ENCODE measurements around the gene LTBP2.
"Not testable (repeated sequence)": the region's sequence is repeated elsewhere in the genome, so short reads cannot be mapped to it uniquely, and the experiment has no call there.

The LTBP2 gene

DNA sequence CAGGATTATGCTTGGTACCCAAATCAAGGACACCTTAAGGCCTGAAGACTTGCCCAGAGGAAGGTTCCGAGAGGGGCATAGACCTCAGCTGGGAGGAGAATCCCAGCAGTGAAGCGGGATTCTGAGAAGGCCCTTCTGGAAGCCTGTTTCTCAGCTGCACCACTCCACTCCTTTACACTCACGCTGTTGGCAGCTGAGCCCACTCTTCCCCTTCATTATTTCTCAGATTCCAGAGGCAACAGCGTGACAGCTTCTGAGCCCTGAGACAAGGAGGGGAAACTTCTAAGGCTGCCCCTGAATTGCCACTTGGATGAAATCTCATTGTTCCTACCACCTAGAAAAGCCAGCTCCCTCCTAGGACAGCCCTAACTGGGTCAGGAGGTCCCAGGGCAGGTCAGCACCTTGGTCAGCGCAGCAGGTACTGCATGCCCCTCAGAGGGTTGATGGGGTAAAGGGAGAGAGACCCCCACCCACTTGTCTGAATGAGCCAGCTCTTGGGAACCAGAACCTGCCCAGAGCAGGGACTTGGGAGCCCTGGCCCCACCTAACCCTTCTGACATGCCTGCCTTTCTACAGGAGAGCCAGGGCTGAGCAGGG is 64.6 kb downstream of the LTBP2 start:
- DNase-seq: no peak

DNA sequence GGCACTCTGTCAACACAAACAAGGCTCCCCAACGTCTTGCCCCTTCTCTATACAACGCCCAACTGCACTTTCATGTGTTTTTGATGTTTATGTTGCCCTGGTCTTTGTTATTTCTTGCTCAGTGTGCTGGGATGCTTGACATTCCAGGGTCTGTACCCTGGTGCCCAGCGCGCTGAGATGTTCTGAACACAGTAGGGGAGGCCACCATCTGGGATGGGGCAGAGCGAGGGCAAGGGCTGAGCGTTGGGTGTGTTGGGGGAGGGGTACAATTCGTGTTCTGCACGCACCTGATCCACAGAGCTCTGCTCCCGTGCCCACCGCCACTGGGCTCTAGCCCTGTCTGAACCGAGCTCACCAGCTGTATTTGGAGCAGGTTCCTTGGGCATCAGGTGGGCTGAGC is 65.6 kb downstream of the LTBP2 start:
- DNase-seq: no peak

DNA sequence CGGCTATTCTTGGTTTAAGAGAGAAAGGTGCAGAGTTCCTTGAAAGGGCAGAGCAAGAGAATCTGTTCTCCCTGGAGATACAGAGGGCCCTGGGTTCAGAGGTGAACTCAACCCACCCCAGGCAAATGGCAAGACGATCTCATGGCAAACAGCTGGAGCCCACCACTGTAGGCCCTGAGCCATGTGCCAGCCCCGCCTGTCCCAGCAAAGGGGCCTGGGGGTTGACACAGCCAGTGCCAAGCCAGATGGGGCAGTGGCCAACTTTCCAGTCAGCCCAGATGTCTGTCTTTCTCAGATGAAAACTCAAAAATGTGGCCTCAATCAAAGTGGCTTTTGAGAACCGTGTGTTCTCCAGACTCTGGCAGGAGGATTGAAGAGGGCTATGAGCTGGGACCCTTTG is 66.7 kb downstream of the LTBP2 start:
- DNase-seq: no peak

DNA sequence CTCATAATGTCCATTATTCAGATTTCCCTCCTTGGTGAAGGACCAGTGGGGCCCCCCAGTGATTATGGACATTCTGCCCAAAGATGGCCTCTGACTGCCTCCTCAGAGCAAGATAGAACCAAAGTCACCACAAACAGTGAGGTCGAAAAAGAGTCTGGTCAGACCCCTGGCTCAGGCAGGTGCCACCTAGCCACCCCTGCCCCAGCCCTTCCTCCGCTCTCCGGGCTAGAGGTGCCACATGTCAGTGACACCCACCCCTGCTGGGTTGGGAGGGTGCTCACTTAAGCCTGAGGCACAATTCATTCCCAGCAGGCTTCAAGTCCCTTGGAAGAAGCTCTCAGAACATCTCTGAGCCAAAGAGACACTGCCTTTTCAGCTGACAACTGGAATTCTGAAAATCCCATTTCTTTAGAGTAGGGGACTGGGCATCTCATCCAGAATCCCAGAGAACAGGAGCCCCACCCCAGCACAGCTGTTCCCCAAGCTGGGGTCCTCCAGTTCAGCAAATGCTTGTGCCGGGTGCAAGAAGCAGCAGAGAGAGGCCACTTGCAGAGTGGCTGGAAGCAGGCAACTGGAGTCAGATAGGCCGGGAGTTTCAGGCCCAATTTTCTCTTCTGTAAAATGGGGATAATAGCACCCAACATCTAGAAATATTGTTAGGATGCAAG is 68.1 kb downstream of the LTBP2 start:
- DNase-seq: no peak

DNA sequence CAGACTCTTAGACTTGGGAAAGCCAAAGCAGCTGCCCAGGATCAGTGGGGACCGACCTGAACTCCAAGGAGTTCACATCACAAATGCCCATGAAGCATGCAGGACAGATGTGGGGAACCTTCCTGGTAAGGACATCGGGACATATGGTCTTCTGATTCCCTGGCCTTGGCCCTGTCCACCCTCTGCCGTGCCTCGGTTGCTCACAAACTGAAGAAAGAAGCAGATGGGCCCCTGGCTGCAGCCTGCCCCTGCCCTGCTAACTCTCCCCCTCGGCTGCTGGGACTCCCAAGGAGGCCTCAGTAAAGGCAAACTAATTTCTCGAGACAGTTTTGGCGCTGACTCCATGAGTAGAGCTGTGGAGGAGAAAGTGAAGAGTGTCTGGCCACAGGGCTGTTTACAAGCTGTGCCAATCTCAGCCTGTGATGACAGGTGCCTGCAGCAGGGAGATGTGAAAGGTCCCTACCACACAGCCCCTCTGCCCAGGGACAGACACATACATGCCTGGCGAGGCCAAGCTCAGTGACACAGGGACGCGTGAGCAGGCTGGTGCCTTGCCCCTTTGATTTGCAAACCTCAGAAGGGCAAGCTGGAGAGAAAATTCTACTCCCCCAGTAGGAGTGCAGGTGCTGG is 69.9 kb downstream of the LTBP2 start:
- DNase-seq: no peak

DNA sequence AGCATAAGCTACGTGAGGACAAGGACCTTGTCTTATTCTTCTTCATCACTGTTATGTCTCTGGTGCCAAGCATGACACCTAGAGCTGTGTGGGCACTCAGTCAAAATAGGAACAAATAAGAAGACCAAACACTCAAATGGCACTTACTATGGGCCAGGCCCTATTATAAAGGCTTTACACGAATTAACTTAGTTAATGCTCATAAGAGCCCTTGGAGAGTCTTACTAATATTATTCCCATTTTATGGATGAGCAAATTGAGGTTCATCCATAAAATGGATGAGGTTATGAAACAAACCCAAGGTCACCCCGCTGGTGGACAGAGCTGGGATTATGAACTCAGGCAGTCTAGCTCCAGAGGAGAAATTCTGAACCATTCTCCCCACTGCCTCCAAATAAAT is 70.8 kb downstream of the LTBP2 start:
- DNase-seq: no peak

DNA sequence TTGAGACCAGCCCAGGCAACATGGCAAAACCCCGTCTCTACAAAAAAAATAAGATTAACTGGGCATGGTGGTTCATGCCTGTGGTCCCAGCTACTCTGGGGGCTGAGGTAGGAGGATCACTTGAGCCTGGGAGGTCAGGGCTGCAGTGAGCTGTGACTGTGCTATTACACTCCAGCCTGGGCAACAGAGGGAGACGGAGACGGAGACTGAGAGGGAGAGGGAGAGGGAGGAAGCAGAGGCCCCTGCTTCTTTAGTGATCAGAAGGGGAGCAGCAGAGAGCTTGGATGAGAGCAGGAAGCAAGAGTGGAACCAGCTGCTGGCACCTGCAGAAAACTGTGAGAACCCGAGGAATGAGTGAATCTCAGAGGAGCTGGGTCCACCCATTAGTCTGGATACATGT is 72.5 kb downstream of the LTBP2 start:
- no peak for DNase-seq

DNA sequence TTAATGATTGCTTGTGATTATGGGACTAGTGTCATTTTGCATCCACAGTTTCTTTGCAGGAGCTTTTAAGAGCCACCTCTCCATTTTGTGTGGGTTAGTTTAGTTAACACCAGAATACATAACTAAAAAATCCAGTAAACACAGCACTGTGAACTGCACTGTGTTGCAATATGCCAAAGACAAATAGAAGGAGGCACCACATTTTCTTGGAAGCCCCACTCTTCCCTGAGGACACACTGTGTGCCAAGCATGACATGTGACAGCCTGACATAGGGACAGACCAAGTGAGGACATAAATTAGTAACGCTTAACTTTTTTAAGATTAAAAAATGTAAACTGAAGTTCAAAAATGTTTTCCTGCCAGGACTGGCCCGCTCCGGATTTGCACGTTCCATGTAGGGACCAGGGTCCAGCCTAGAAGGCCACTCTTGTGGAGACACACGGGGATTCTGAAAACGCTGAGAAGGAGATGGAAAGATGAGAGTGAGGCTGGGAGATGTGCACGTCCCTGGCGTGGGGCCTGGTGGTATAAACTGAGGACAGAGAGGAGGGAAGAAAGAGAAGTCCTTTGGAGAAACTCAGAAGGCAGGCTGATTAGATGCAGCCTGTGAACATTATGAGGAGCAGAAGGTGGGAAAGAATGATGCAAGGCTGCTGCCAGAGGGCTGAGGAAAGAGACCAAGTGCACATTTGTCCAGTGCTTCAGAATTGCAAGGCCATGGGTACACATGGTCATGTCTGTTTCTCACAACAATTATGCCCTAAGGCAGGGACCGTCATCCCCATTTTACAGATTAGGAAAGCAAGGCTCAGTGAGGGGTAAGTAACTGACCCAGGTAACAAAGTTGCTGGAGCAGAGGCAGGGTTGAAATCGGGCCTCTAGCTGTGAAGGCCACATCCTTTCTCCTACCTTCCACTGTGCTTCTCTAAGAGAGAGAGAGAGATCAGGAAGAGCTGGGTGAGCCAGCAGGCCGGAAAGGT is 73.3 kb downstream of the LTBP2 start:
- DNase-seq: no peak

DNA sequence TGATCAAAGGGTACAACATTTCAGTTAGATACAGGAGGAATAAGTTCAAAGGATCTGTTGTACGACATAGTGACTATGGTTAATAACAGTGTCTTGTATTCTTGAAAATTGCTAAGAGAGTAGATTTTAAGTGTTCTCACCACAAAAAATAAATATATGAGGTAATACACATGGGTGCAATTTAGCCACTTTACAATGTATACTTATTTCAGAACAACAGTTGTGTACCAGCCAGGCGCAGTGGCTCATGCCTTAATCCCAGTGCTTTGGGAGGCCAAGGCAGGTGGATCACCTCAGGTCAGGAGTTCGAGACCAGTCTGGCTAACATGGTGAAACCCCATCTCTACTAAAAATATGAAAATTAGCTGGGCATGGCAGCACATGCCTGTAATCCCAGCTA is 75.7 kb downstream of the LTBP2 start:
- not testable (repeated sequence) for DNase-seq

DNA sequence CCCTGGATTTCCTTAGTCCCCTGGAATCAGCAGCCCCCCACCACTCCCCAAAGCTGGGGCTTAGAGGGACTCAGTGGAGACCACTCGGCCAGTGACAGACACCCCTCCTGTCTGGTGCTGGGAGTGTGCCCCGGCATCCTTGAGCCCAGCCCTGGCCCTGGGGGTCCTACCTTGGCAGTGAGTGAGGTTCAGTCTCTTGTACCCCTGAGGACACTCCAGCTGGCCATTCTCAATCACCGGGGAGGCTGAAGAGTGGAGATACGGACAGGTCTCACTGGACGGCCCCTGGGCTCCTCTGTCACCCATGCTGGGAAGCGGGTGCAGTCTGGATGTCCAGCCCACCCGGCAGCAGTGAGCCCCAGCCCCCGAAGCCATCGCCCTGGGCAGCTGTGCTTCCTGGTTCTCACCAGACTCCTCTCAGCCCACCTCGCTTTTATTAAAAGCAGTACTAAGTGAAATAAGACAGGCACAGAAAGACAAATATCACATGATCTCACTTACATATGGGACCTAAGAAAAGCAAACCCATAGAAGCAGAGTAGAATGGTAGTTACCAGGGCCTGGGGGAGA is 76.2 kb downstream of the LTBP2 start:
- no peak for DNase-seq

DNA sequence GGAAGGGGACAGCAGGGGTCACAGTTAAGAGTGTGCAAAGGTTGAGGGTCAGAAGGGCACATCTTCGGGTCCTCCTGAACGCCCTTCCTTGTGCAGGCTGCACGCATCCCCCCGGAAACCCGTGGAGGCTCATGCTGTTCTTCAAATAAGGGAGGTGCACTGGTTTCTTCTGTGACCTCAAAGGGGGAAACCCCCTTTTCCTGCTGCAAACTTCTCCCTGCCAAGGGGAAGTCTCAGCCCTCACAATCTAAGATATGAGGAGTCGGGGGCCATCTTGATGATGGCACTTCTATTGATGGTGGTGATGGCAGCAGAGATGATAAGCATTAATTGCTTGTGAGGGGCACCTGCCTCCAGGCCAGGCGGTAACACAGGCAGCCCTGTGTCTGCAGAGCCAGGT is 78.5 kb downstream of the LTBP2 start:
- no peak for DNase-seq

DNA sequence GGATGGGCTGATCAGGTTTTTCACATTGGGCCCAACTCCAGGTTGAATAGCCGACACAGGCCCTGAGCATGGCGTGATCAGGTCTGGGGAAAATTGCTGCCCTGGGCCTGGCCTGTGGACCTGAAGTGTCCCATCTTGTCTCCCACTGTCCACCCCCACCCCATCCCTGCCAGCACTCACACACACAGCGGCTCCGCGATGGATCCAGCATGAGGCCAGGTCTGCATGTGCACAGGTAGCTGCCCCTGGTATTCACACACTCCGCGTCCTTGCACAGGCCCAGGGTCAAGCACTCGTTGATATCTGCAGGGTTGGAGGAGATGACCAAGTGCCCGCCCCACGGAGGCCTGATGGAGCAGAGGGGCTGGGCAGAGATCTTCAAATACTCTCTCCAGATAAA is 79.8 kb downstream of the LTBP2 start:
- no peak for DNase-seq

DNA sequence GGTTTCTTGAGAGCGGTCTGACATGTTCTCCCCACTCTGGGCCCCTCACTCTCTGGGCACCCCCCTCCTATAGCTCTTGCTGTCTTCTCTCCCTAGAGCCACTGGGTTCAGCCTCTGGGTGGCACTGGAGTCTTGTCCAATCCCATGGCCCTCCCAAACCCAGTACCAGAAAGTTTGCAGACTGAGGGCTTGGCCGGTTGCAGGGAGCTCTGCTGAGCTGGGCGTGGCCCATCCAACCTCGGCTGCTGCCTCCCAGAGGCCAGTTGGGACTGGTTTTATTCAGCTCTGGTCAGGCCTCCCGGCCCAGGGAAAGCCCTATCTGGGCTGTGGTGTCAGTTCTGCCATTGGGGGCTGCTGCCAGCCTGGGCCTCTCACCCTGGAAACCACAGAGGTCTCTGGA is 80.6 kb downstream of the LTBP2 start:
- DNase-seq: no peak

DNA sequence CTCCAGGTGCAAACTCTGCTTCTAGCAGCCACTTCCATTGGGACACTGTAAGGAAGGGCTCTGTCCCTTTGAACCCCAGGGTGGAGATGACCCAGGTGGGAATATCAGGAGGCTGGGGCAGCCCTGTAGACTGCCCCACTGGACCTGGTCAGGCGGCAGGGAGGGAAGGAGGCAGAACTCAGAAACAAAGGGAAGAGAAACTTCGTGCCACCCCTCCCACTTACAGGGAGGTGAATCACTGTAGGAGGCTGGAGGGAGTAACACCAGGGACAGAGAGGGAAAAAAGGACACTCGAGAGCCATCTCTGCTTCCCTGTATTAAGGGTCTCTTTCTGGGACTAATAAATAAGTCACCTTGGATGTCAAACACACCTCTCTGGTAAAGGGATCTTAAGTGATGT is 81.0 kb downstream of the LTBP2 start:
- DNase-seq: no peak

DNA sequence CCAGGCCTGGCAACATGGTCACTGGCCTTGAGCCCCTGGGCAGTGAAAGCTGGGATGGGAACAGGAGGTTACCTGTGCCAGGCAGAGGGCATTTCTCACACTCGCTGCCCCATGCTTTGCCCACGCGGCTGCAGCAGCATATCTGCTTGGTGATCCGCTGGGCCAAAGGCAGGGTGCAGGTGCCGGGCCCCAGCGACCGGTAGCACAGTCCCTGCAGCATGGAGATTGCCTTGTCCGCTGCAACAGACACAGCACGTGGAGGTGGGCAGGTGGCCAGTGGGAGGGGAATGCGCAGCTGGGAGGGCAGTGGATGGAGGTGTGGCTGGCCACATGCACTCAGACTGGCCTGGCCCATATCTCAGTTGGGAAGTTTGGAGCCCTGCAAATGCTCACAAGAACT is 83.2 kb downstream of the LTBP2 start:
- DNase-seq: no peak

DNA sequence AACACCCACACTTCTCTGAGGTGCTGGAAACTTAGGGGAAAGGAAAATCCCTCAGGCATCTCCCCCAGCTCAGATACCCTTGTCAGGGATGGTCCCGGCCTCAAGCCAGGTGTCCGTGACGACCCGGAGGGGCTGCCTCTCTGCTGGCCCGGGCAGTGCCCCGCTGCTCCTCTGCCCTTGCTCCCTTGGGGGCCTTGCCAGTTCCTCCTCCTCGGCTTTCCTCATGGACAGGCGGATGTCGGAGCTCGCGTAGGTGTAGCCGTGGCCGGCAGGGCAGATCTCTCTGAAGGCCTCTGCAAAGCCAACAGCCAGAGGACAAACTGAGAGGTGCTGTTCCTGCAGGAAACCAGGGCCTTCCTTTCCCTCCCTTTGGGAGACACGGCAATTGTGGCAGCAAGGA is 83.6 kb downstream of the LTBP2 start:
- DNase-seq: no peak

DNA sequence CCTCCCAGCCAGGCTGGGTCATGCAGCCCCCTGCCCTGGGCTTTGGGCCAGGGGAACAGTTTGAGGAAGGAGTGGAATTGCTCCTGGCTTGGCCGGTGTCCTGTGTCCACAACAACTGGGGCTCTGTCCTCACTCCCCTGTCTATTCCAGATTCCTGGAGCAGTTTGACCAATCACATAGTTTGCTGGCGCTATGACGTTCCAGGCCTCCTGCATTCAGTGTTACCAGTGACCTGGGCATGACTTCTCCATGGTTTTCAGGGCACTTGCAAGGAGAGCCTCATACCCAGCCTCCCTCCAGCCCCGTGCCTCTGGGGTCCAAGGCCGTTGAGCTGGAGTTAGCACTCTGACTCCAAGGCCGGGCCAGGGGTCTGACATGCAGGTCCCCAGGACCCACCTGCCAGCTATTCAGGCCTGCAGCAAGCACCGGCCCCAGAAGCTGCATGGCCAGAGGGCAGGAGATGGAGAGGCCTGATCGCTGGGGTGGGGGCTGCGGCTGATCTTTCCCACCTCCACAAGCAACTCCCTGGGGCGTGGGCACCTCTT is 84.2 kb downstream of the LTBP2 start:
- DNase-seq: no peak

DNA sequence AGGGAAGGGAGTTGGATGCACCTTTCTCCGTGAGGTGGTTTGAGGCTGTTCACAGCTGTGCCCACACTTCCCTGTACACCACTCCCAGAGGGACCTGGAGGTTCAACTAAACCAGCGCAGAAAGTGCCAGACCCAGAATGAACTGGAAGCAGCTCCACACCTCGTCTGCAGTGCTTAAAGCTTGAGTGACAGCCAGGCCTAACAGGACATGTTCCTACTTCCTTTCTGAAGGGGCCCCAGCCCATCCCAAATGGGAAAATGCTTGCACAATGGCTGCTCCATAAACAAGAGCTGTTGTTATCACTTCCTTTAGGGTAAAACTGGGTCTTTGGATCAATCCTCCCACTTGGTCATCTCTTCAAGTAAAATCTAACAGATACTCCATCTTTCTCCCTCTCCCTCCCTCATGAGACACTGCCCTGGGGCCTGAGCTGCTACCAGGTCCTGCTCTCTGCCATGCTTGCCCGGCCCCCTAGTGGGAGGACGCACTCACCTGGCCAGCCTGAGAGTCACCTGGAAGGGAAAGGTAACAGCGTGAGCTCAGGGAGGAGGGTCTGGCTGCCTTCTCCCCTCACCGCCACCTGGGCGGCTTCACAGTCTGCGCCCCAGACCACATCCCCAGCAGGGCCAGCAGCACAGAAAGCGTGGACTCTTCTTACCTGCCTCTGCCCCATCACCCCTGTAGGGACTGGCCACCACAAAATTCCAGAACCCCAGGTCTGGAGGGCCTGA is 85.0 kb downstream of the LTBP2 start:
- no peak for DNase-seq

DNA sequence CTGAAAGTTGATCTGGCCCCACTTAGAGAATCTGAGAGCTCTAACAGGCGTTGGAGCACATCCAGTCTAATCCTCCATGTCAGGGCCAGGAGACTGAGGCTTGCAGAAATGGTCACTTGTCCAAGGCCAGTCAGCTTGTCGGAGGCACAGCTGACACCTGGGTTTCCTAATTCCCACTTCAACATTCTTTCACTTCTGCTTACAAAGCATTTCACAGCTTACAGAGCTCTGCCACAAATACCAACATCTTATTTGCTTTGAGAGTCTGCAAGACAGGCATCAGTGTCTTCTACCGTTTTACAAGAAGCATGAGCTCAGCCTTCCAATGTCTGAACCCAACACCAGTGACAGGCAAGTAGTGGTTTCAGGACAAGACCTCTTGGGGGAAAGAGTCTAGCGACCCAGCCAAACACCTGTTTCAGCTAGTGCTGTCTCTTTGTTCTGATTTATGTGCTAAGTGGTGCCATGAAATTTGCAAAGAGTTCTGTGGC is 86.6 kb downstream of the LTBP2 start:
- DNase-seq: no peak

DNA sequence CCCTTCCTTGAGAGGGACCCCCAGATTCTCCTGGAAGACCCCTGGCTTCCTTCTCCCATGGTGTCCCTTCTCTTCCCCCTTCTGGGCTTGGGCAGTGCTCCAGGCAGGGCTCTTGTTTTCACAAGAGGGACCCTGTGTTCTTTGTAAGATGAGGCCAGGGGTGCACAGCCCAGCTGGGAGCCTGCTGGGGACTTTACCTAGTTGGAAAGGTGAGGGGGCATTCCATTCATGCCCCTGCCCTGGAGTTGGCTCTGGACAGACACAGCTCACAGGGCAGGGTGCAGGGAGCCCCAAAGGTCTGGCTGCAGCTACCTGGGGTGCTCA is 87.3 kb downstream of the LTBP2 start:
- no peak for DNase-seq

DNA sequence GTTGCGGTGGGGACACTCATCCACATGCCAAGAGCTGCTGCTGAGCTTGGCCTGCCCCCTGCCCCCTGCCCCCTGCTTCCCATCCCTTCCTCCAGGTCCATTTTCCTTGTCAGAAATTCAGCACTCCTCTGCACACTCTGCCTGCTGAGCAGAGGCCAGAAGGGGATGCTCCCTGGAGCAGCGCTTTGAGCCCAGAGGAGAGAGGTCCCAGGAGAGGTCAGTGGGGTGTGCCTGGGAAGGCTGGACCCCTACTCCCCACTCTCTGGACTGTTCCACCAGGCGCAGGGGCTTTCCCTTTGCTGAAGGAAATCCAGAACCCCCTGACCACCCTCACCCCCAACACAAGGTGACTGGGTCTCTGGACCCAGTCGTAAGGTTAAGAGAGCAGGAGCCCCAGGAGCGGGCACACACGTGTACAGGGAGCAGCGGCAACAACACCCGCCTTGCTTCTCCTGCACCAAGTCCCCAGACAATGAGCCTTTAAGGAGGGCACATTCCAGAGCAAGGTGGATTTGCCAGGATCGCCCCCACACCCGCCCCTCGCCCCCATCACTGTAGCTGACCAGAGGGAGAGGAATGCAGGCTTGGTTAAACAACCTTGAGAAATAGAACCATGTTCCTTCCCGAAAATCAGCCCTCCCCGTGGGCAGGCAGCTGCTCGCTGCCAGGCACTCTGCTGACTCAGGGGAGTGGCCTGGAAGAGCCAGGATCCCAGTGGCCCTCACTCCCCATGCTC is 87.8 kb downstream of the LTBP2 start:
- no peak for DNase-seq
